Measurements from ENCODE around the gene PTPRG. TPM values are rescaled to one million over a fixed set of nuclear protein-coding genes. Genes with fewer than 3 reads are reported as not detected.

The PTPRG gene
- total RNA-seq, 1 donor from 2014 or later = 44.3 TPM

DNA sequence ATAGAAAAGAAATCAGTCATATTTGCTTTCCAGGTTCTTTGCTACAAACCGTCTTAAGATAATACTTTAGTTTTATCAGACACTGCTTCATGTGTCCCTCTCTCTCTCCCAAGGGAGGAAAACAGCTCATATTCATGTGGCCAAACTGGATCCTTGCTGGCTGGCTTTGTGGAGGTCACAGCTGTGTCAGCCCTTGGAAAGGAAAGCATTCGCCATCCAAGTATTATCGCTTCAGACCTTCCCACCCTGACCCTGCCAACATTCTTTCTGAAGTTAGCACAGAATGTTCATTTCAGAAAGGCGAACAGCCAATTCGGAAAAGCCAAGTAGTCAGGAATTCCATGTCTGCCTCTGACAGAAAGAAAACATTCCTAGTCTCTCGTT, 598.3 kb downstream of the PTPRG start:
- H3K9me3 Mint-ChIP-seq (ENCODE audit: low read depth) = no peaks in the 10 kb centered on the region
- DNase-seq (ENCODE audit: low spot score, unreplicated experiment) = no peak
- H3K4me3 Mint-ChIP-seq (ENCODE audit: low read depth) = no peak overlapping the region

GRCh38 chr3:62161371-62161770, 600.0 kb downstream of the PTPRG start:
- no peak for TF ChIP-seq CTCF (IDR thresholded peaks at IDR 0.05; ENCODE audit: unreplicated experiment)
- H3K36me3 Mint-ChIP-seq (ENCODE audit: insufficient read depth) = peaks cover 3% of the 10 kb centered on the region
- no peak for DNase-seq (ENCODE audit: low spot score, unreplicated experiment)
- H3K4me3 Mint-ChIP-seq (ENCODE audit: low read depth) = no peak overlapping the region
- H3K9me3 Mint-ChIP-seq (ENCODE audit: low read depth) = no peaks in the 10 kb centered on the region
- H3K4me1 Mint-ChIP-seq (ENCODE audit: low read depth) = no peaks in the 10 kb centered on the region
- H3K27me3 Mint-ChIP-seq = no peaks in the 10 kb centered on the region
- H3K27ac Mint-ChIP-seq = no peak overlapping the region

More for the DNA sequence above, 598.3 kb downstream of the PTPRG start:
- H3K4me1 Mint-ChIP-seq (ENCODE audit: low read depth) = no peaks in the 10 kb centered on the region
- TF ChIP-seq CTCF (IDR thresholded peaks at IDR 0.05; ENCODE audit: unreplicated experiment) = no peak
- no peaks in the 10 kb centered on the region for H3K27me3 Mint-ChIP-seq
- no peak overlapping the region for H3K27ac Mint-ChIP-seq
- H3K36me3 Mint-ChIP-seq (ENCODE audit: insufficient read depth) = peaks cover 3% of the 10 kb centered on the region

DNA sequence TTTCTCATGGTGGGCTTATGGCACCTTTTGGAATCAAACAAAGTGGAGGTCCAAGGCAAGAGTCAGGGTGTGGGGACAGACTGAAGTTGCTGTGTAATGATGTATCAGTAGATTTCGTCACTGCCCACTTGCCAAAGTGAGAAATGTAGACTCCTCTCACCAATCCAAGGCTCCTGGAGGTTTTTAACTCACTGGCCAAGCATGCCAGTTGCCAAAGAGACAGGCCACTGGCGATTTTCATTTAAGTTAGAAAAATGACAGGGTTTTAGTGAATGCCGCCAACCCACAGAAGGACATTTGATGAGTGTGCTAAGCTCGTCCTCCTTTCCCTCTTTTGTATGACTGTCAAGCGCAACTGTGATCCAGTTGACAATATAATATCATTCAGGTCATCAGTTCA, 602.8 kb downstream of the PTPRG start:
- Mint-ChIP-seq H3K27ac (no peak overlapping the region), H3K4me1 (ENCODE audit: low read depth) (no peaks in the 10 kb centered on the region), H3K9me3 (ENCODE audit: low read depth) (no peaks in the 10 kb centered on the region), H3K27me3 (no peaks in the 10 kb centered on the region), H3K36me3 (ENCODE audit: insufficient read depth) (peaks cover 2% of the 10 kb centered on the region), H3K4me3 (ENCODE audit: low read depth) (no peak overlapping the region)
- TF ChIP-seq CTCF (IDR thresholded peaks at IDR 0.05; ENCODE audit: unreplicated experiment) = no peak
- no peak for DNase-seq (ENCODE audit: low spot score, unreplicated experiment)

DNA sequence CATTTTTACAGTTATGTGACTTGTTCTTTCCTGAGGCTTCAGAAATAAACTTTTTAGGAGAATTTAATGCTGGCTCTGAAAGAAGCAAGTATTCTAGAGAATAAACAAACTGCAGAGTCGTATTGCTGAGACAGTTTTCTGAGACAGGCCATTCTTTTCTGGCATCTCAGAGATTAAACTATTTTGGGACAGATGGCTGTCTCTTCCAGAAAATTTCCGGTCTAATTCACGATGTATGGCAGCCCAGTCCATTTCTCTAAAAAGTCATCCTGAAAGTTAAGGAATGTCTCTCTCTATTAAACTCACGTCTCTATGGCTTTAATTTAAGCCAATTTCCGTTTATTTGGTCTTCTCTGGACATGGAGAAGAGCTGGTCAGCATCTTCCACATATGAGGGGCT, 603.4 kb downstream of the PTPRG start:
- Mint-ChIP-seq H3K27ac (no peak overlapping the region), H3K4me1 (ENCODE audit: low read depth) (no peaks in the 10 kb centered on the region), H3K9me3 (ENCODE audit: low read depth) (no peaks in the 10 kb centered on the region), H3K4me3 (ENCODE audit: low read depth) (no peak overlapping the region), H3K27me3 (no peaks in the 10 kb centered on the region), H3K36me3 (ENCODE audit: insufficient read depth) (peaks cover 2% of the 10 kb centered on the region)
- no peak for DNase-seq (ENCODE audit: low spot score, unreplicated experiment)
- TF ChIP-seq CTCF (IDR thresholded peaks at IDR 0.05; ENCODE audit: unreplicated experiment) = no peak

- Mint-ChIP-seq H3K4me3 (ENCODE audit: low read depth) (no peak overlapping the region), H3K27ac (no peak overlapping the region), H3K27me3 (no peaks in the 10 kb centered on the region), H3K9me3 (ENCODE audit: low read depth) (peaks cover 10% of the 10 kb centered on the region), H3K4me1 (ENCODE audit: low read depth) (no peaks in the 10 kb centered on the region), H3K36me3 (ENCODE audit: insufficient read depth) (peaks cover 10% of the 10 kb centered on the region)
- DNase-seq (ENCODE audit: low spot score, unreplicated experiment) = no peak
- TF ChIP-seq CTCF (IDR thresholded peaks at IDR 0.05; ENCODE audit: unreplicated experiment) = no peak
Measured at GRCh38 chr3:62167566-62168262, 606.3 kb downstream of the PTPRG start.
